ENCODE data around the gene ZNF839.

GRCh38 chr14:102344485-102344884 lies 24.9 kb downstream of the ZNF839 start:
- TF ChIP-seq CTCF (IDR thresholded peaks at IDR 0.05; ENCODE audit: borderline replicate concordance, extremely low read depth, low read length, poor library complexity, severe bottlenecking): no peak
- TF ChIP-seq EZH2 (IDR thresholded peaks at IDR 0.05; ENCODE audit: borderline replicate concordance, low read depth, low read length, severe bottlenecking): no peak
